ENCODE data around the gene NIPAL4.
"Not testable (repeated sequence)": the region's sequence is repeated elsewhere in the genome, so short reads cannot be mapped to it uniquely, and the experiment has no call there.

NIPAL4 gene

DNA sequence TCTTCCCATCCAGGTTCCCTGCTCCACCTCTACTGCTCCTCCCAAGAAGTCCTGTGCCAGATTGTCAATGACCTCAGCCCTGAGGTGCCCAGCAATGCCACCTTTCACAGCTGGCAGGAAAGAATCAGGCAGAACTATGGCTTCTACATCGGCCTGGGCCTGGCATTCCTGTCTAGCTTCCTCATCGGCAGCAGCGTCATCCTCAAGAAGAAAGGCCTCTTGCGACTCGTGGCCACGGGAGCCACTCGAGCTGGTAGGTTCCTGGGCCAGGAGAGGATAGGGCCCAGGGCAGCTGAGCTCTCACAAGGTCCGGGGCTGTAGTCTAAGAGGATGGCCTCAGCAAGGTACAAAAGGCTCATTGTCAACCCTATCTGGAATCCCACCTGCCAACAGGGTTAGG lies 3.1 kb downstream of the NIPAL4 start:
- no peak for DNase-seq (ENCODE audit: low read depth in 2 of 2)

DNA sequence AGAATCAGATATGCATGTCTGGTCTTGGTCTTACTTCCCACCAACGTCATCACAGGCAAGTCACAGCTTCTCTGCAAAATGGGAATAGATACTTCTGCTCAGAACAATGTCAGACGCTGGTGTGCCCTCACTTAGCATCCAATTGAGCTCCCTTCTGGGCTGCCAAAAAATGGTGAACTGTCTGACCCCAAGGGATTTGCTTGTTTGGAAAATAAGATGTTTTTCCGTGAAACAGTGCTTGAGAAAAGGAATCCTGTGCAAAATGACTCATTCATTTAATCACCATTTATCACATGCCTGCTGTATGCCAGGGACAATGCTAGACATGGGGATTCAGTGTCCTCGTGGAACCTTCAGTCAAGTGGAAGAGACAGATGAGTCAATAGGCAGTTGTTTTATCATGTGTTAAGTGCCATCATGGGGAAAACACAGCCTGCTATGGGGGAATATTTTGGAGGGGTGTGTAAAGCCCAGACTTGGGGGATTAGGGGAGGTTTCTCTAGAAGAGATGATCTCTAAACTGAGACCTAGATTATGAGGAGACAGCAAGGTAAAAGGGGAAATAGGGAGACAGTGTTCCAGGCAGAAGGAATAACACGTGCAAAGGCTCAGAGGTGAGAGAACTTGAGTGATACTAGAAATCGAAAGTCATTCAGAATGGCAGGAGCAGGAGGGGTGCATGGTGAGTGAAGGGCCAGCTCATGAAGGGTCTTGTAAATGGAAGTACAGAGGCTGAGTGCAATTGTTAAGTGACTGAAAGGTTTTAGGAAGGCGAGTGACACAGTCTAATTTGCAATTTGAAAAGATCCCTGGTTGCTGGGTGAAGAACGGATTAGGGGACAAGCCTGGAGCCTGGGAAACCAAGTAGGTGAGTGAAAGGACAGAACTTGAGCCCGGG lies 3.9 kb downstream of the NIPAL4 start:
- DNase-seq (ENCODE audit: low read depth in 2 of 2) = no peak

DNA sequence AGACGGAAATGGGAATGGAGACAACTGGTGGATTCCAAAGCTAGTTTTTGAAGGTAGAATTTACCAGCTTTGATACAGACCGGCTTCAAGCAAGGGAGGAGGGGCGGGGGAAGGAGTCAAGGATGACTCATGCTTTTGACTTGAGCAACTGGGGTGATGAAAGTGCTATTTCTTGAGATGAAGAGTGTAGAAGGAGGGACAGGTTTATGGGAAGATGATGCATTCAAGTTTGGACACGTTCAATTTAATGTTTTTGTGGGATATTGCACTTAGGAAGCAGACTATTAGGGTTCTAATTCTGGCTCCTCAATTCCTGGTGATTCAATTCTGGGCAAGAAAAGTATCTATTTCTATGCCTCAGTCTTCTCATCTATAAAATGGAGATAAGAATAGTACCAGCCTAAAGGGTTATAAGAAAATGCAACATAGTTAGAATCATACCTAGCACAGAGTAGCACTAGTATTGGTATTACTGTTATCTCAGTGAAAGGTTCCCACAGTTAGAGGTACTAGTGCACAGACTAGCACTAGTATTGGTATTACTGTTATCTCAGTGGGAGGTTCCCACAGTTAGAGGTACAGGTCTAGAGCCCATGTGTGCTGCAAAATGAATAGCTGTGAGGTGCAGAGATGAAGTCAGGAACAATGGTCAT lies 4.6 kb downstream of the NIPAL4 start:
- DNase-seq (ENCODE audit: low read depth in 2 of 2) = peak in 1 of 2 donors; percentile 18

GRCh38 chr5:157468293-157468965 lies 8.4 kb downstream of the NIPAL4 start:
- no peak for DNase-seq (ENCODE audit: low read depth in 2 of 2)

DNA sequence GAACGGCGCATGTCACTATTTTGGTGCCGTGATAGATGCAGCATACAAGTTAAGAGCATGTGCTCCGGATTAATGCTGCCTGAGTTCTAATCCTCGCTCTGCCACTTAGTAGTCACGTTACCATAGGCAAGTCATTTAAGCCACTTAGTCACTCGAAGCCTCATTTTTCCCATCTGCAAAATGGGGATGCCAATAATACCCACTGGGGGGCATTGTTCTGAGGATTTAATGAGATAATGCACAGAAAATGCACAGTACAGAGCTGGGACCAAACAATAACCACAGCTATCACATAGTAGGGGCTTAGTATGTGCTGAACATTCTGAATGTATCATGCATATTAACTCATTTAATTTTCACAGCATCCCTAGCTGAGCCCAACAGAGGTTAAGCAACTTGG lies 9.1 kb downstream of the NIPAL4 start:
- DNase-seq (ENCODE audit: low read depth in 2 of 2) = no peak

DNA sequence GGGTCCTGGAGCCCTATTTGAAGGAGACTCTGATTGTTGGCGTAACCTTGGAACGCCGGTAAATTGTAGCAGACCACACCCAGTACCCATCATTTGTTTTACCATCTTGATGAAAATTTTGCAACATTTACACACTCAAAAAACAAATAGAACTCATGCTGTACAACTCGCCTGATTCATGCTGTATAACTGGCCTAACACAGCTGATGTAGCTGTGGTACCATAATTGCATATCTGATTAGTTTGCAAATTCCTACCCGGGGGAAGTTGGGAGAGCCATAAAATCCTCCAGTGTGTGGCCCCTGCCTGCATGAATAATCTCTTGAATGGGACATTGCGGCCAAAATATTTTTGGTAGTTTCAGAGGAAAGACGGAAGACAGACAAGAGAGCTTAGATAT lies 9.7 kb downstream of the NIPAL4 start:
- DNase-seq (ENCODE audit: low read depth in 2 of 2) = no peak

DNA sequence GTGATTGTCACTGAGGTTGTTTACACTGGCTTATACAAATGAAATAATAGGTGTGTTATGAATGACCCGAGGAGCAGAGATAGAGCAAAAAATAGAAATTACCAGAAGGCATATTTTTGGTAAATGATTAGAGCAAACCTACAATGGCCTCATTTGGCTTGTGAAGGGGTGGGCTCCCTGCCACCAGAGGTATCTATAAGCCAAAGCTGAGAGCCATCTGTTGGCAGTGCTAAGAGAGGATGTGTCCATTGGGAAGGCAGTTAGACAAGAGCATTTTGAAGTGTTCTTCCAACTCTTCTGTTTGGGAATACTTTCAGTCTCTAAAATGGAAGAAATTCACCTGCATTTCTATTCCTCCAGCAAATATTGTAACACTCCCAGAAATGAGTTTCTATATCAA lies 10.6 kb downstream of the NIPAL4 start:
- DNase-seq (ENCODE audit: low read depth in 2 of 2) = no peak

- no peak for DNase-seq (ENCODE audit: low read depth in 2 of 2)
Observed at GRCh38 chr5:157471709-157472108, 11.7 kb downstream of the NIPAL4 start.

DNA sequence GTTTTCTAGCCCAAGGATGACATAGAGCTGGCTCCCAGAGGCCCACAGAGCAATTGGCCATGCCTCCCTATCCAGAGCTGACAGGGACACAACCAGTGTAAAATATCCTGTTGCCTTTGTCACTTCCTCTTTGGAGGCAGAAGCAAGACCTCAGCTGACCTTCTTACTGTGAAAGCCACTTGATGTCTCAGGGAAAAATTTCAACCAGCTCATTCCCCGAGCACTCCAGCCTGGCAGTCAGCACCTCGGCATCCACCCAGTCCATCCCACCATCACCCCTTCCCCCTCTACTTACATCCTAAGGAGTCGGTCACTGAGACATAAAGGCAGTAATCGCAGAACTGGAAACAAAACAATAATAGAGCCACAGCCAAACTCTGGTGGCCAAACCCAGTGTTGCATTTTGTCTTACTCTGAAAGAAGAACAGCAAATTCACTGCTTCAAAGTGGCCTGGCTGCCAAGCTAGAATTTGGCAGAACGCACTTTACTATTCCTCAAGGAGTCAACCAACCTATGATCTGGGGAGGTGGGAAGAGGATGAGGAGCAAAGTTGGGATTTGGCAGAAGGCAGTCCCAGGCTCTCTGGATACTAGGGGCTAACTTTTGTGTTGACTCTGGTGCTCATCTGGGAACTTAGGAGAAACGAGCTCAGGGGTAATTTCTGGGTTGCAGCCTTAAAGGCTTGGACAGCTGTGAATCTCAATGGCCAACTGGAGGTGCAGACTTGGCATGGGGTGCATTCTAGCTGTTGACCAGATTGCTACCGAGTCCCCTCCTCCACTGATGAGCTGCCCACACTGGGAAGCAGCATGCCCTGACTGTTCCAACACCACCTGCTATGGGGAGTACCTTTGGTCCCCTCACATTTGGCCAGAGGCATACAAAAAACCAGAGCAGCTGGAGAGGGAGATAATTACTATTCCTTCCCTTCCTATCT lies 13.6 kb downstream of the NIPAL4 start:
- no peak for DNase-seq (ENCODE audit: low read depth in 2 of 2)

GRCh38 chr5:157475432-157475831 lies 15.4 kb downstream of the NIPAL4 start:
- DNase-seq (ENCODE audit: low read depth in 2 of 2) = no peak

GRCh38 chr5:157476702-157477408 lies 16.8 kb downstream of the NIPAL4 start:
- no peak for DNase-seq (ENCODE audit: low read depth in 2 of 2)

- DNase-seq (ENCODE audit: low read depth in 2 of 2) = no peak
Observed at GRCh38 chr5:157477814-157478494, 17.9 kb downstream of the NIPAL4 start.

- no peak for DNase-seq (ENCODE audit: low read depth in 2 of 2)
Observed at GRCh38 chr5:157478726-157479125, 18.7 kb downstream of the NIPAL4 start.

DNA sequence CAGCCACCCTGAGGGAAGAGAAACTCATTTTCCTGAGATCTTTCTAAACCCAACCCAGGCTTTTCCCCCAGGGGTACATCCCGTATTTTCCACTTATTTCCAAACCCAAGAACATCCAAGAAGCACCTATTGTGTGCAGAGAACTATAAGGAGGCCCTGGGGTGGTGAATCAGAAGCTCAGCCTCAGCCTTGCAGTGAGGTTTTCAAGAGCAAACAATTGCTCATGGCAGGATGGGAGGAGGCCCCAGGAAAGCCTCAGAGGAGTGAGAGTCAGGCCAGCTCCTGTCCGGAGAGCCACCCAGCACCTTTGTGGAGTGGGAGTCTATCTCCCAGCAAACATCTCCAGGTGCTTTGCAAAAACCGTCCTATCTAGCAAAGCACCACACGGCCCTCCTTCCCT lies 19.2 kb downstream of the NIPAL4 start:
- DNase-seq (ENCODE audit: low read depth in 2 of 2) = no peak

- DNase-seq (ENCODE audit: low read depth in 2 of 2) = no peak
Observed at GRCh38 chr5:157479612-157480510, 19.8 kb downstream of the NIPAL4 start.

DNA sequence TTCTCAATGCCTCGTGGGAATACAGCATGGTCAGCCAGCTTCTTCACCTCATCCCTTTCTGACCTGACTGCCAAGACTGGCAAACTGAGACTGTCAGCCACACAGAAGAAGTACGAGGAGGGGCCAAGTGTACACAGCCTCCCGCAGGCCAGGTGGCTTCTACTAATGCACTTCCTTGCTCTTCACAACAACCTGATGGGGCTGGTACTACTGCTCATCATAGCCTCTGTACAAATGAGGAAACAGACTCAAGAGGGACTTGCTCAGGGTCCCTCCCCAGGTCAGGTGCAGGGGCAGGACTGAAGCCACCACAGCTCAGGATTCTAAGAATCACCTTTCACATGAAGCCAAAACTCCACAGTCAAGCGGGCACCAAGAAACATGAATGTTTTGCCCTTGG lies 21.3 kb downstream of the NIPAL4 start:
- no peak for DNase-seq (ENCODE audit: low read depth in 2 of 2)

- DNase-seq (ENCODE audit: low read depth in 2 of 2) = no peak
Observed at GRCh38 chr5:157481666-157482065, 21.7 kb downstream of the NIPAL4 start.

- DNase-seq (ENCODE audit: low read depth in 2 of 2) = not testable (repeated sequence)
Observed at GRCh38 chr5:157482702-157483101, 22.7 kb downstream of the NIPAL4 start.

DNA sequence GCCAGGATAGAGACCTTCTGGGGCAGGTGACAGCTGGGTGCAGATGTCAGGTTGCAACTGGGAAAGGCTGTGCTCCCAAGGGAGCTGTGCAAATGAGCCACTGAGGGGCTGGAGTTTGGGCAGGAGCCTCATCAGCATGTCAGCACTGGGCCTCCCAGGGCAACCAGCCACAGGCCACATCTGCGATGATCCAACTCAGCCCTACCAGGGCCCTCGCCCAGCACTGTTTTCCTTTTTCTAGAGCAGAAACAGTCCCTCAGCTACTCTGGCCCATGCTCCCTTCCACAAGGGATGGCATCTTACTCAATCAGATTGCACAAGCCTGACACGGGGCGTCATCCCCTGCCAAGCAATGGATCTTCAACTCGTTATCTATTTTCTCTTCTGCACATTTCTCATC lies 24.8 kb downstream of the NIPAL4 start:
- DNase-seq (ENCODE audit: low read depth in 2 of 2) = no peak

Measured in stimulated activated CD8-positive, alpha-beta memory T cell treated with anti-CD3 and anti-CD28 coated beads, Interleukin-15, amount 100 ng/mL, for 4 hours (primary cell).